NCI-H2029 treated with DMSO at 0.1 percent for 48 hours (cell line): ENCODE measurements around the gene ZNF134.
A peak's percentile ranks its signal among the peaks of the same experiment; 100 is the strongest.

Experiments used
- DNase-seq: peaks from one replicate; lab custom pipeline; 2025; lab: John Stamatoyannopoulos, UW

ZNF134 gene

GRCh38 chr19:57613941-57614743 lies at the start of gene ZNF134:
ZNF134 (plus strand) TSS chr19:57614242; CDS start chr19:57619469, 5,227 bp downstream.
- peak; percentile 52 for DNase-seq

GRCh38 chr19:57566396-57567265 lies 47.4 kb upstream of the ZNF134 start:
- no peak for DNase-seq

GRCh38 chr19:57570707-57571106 lies 43.3 kb upstream of the ZNF134 start:
- DNase-seq = no peak

GRCh38 chr19:57572415-57572947 lies 41.6 kb upstream of the ZNF134 start:
- DNase-seq = no peak

DNA sequence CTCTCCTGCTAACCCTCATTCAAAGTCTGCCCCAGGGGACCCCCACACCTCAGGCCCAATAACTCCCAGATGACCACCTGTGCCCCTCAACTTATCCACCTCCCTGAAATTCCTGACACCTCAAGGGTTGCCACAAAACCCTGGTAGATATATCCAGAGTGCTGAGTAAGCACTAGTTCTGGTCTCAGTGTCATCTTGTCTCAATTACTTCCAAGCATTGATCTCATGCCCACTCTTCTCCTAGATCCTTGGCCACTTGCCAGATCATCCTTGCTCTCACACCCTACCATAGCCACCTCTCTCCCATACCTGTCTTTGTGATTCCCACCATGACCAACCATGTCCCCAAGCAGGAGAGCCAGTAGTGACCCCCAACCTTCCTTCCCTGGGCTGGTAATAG lies 37.4 kb upstream of the ZNF134 start:
- no peak for DNase-seq

GRCh38 chr19:57578487-57579205 lies 35.4 kb upstream of the ZNF134 start, which contains the start of gene ZNF416:
ZNF416 (minus strand) TSS chr19:57578911; CDS start chr19:57578704, 207 bp downstream.
- DNase-seq = peak; percentile 91

DNA sequence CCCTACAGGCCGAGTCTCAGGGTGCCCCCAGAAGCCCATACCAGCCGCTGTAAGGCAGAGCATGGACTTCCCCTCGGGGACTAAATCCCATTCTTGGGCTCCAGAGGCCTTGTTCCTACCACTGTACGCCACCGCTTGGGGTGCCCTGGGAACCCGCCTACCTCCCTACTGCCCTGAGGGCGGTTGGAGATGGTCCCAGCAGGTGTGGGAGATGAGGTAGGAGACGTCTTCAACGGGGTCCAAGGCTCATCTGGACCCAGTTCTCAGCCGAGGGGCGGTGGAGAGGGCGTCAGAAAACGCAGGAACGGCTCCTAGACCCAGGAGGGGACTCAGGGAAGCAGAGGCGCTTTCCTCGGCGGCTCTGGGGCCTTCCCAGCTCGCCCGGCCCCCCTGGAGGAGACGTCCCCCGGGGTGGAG lies 30.9 kb upstream of the ZNF134 start:
- no peak for DNase-seq

DNA sequence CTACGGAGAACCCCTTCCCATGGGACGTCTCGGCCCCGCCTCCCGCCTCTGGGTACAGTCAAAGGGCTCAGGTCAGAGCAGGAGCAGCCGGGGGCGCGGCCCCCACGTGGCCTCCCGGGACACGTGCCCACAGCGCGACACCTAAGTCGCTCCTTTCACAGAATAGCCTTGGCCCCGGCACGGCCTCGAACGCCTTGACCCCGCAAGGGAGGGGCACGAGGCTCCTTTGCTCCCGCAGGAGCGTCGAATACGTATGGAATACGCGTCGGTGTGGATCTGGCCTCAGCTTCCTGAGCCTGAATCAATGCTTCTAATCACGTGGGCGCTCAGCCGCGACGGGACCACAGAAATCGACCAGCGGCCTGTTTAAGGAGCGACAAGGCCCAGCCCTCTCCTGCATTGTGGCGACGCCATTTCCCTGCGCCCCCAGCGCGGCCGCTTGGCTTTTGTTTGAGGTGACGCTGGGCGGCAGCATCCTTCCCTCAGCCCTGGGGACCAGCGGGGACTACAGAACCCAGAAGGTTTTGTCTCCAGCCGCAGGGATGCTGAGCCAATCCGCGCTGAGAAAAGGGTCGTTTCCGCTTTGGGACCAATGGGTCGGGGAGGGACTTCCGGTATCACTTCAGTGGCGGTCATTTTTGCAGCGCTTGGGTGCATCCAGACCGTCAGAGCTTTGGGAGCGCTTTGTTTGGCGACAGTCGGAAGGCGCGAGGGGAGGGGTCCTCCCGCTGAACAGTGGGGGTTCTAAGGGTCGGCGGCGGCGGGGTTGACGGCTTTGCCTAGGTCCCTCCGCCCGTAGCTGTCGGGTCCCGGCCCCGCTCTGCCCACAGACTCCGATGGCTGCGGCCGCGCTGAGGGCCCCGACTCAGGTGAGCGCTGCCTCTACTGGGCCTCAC lies 30.3 kb upstream of the ZNF134 start, which contains the start of gene ZIK1:
Gene ZIK1, plus strand, starts transcription at position 625 of the 896 bp plus-strand sequence. Its CDS starts 212 bp downstream, at position 837.
- no peak for DNase-seq

DNA sequence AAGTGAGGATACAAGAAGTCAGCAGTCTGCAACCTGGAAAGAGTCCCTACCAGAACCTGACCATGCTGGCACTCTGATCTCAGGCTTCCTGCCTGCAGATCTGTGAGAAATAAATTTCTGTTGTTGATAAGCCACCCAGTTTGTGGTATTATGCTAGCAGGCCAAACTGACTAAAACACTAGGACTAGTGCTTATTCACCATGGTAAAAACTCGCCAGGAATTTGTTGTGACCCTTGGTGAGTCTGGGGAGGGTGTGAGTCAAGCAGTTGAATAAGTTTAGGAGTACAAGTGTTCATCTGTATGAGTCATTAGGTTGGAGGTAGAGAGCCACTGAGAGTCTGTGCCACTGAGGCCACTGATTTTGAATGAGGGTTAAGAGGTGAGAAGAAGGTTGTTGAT lies 26.5 kb upstream of the ZNF134 start:
- DNase-seq = no peak

GRCh38 chr19:57599377-57599760 lies 14.7 kb upstream of the ZNF134 start:
- no peak for DNase-seq

DNA sequence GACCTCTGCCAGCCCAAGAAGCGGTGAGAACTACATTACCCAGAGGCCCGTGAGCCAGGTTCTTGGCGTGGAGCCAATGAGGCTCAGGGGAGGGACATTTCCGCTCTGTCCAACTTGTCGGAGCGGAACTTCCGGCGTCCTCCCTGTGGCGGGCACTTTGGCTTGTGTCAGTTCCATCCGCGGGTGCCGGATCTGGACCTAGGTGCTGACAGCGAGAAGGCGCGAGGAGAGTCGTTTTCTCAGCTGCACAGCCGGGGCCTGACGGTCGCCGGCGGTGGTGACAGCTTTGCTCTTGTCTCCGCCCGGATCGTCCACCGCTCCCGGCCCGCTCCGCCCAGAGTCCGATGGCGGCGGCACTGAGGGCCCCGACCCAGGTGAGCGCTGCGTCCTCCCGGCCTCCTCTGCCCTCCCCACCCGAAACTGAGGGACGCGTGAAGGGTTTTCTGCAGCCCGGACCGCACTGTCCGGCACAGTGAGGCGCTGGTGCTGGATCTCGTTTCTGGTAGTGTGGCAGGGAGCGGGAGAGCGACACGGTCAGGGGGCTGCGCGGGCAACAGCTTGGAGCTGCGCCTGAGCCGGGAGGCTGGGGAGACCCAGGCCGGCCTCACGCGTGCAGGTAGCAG lies 14.2 kb upstream of the ZNF134 start, which contains the start of gene ZNF530:
Gene ZNF530, plus strand, starts transcription at position 125 of the 623 bp plus-strand sequence. CDS start 4,461 bp downstream, outside the sequence.
- DNase-seq = peak; percentile 72

GRCh38 chr19:57606931-57607330 lies 7.1 kb upstream of the ZNF134 start:
- DNase-seq = no peak

GRCh38 chr19:57611113-57611512 lies 2.9 kb upstream of the ZNF134 start:
- no peak for DNase-seq

DNA sequence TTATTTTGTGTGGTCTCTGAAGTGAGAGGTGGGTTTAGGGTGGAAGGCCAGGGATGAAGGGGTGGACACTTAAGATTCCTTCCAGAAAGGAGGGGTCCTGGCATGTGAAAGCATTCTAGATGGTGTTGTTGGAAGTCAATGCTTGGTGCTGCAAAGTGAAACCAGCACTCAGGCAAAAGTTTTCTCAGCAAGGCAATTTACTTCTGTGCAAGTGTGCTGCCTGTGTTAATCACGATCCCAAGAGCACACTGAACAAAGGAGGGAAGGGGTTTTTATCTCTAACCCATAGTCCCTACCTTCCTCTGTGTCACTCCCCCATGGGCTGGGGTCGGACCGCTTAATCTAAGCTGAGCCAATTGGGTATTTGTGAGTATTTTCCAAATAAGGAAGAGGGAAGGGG lies 1.3 kb downstream of the ZNF134 start:
- no peak for DNase-seq

GRCh38 chr19:57620673-57621348 lies 6.8 kb downstream of the ZNF134 start:
- no peak for DNase-seq

DNA sequence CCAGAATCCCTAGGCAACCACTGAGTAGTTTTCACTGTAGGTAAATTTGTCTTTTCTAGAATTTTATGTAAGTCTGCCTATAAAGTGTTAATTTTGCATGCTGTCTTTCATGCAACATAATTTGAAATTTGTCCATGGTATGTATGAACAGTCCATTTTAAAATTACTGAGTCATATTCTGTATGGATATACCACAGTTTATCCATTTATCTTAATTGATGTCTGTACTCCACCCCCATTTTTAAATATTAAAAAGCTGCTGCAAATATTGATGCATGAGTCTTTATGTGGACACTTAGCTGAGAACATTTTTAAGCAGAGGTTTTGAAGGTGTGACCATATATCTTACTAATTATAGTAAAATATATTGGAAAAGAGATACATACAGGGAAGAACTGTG lies 9.0 kb downstream of the ZNF134 start:
- no peak for DNase-seq

DNA sequence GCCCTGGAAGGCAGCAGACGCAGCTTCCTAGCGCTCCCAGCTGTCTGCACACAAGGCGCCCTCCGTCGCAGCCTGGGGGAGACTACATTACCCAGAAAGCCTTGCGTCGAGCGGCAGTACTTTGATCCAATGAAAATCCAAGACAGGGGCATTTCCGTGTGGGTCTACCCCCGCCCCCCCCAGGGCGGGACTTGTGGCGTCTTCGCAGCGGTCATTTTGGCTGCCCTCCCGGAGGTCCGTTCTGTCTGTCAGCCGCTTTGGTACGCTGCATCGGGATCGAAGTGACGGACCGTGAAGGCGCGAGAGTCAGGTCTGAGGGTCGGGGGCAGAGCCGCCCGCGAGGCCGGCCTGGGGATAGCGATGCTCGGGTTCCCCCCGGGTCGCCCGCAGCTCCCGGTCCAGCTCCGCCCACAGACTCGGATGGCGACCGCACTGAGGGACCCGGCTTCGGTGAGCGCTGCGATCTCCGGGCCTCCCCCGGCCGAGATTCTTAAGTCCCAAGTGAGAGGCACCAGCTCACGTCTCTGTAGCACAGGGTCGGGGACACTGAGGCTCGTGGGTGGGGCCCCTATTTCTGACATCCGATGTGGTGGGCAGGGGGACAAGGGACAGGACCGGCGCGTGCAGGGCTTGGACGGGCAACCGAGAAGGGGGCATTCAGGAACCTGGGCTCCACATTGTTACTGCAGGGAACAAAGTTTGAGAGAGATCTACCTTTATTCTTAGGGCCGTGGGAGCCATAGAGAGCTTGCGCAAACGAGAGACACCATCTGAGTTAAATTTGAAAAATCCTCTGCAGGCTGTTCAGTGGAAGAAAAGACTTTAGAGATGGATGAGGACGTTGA lies 19.2 kb downstream of the ZNF134 start, which contains the start of gene ZNF211:
Gene ZNF211, plus strand, starts transcription at position 182 of the 845 bp plus-strand sequence. Its CDS starts 179 bp downstream, at position 361.
- DNase-seq = peak; percentile 83

DNA sequence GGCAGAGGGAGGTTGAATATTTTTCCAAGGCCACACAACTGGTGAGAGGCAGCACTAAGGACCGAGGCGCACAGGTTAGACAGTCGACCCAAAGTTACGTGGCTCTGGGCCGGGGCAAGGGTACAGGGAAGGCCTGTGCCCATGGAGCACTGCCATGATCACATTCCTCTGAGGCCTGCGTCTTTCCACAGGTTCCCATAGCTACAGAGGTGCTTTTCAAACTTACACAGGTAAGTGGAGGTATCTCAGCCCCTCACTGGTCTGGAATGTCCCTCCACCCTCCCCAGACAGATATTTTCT lies 19.7 kb downstream of the ZNF134 start:
- no peak for DNase-seq

DNA sequence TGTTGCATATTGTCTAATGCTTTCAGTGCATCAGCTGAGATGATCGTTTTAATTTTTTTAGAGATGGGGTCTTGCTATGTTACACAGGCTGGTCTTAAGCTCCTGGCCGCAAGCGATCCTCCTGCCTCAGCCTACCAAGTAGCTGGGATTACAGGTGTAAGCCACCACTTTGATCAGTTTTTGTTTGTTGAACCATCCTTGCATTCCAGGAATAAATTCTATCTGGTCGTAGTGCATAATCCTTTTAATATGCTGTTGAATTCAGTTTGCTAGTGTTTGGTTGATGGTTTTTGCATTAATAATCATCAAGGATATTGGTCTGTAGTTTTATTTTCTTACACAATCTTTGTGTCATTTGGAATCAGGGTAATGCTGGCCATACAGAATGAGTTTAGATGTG lies 23.3 kb downstream of the ZNF134 start:
- no peak for DNase-seq
